ENCODE data around the gene PLP2.
"Not testable (repeated sequence)": the region's sequence is repeated elsewhere in the genome, so short reads cannot be mapped to it uniquely, and the experiment has no call there.

PLP2 gene, protein sequence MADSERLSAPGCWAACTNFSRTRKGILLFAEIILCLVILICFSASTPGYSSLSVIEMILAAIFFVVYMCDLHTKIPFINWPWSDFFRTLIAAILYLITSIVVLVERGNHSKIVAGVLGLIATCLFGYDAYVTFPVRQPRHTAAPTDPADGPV

DNA sequence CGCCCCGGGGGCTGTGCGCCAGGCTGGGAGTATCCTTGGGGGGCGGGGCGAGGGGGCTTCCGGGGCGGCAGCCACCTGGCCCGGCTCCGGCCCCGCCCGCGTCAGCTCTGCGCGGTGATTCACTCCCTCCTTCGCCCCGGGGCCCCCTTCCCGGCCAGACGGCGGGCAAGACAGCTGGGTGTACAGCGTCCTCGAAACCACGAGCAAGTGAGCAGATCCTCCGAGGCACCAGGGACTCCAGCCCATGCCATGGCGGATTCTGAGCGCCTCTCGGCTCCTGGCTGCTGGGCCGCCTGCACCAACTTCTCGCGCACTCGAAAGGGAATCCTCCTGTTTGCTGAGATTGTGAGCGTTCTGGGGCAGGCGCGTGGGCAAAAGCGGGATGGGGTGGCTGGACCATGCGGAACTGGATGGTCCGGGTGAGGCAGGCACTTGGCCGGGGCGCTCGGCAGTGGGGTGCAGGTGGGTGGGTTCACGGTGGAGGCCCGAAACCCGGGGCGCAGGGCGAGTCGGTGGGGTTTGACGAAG, at the start of gene PLP2:
Gene PLP2 (plus strand): TSS at position 147 of the 528 bp plus-strand sequence. CDS start 103 bp downstream, at position 250.
- DNase-seq = peak; percentile 54

DNA sequence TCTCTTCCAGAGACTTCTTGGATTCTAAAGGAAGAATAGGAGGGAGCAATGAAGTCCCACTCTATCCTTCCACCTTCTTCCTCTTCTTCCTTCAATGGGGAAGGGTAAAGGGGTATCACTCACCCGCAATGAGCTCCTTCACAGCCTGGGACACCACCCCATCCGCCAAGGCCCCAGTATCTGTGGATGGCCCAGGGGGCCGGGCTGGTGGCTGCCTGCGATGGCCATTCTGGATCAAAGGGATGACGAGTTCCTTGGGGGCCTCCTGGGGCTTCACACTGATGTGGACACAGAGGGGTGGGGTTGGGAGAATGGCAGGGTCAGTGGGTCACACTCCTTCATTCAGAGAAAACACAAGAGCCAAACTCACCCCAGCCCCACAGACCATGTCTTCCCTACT, 49.2 kb upstream of the PLP2 start:
- no peak for DNase-seq

DNA sequence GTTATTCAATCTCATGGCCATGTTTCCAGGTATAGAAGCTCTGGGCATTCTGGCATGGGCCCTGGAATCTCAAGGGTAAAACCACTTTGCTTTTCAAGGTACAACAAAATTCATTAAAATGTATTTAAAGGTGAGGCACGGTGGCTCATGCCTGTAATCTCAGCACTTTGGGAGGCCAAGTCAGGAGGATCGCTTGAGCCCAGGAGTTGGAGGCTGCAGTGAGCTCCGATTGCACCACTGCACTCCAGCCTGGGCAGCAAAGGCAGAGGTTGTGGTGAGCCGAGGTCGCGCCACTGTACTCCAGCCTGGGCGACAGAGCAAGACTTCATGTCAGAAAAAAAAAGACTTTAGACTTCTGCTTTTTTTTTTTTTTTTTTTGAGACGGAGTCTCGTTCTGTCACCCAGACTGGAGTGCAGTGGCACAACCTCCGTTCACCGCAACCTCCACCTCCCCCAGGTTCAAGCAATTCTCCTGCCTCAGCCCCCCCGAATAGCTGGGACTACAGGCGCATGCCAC, 43.9 kb upstream of the PLP2 start:
- not testable (repeated sequence) for DNase-seq

DNA sequence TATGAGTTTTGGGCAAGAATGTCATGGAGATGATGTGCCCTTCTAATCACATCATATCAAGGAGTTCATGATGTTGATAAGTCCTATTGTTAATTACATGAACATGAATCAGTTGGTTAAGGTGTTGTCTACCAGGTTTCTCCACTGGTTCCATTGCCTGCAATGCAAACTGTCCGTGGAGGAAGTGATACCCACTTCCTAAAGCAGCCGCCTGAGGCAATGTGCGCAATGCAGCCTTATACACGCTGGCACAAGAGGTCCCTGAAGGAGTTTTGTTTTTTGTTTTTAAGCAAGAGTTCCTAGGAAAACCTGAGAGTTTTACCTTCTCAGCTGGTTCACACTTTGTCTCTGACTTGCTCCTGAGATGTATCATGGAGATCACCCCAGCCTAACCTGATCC, 42.3 kb upstream of the PLP2 start:
- no peak for DNase-seq

DNA sequence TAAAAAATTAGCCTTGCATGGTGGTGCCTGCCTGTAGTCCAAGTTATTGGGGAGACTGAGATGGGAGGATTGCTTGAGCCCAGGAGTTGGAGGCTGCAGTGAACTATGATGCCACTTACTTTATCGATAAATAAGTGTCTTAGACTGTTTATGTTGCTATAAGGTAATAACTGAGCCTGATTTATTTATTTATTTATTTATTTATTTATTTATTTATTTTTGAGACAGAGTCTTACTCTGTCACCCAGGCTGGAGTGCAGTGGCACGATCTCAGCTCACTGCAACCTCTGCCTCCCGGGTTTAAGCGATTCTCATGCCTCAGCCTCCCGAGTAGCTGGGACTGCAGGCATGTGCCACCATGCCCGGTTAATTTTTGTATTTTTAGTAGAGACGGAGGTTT, 39.4 kb upstream of the PLP2 start:
- DNase-seq = not testable (repeated sequence)

DNA sequence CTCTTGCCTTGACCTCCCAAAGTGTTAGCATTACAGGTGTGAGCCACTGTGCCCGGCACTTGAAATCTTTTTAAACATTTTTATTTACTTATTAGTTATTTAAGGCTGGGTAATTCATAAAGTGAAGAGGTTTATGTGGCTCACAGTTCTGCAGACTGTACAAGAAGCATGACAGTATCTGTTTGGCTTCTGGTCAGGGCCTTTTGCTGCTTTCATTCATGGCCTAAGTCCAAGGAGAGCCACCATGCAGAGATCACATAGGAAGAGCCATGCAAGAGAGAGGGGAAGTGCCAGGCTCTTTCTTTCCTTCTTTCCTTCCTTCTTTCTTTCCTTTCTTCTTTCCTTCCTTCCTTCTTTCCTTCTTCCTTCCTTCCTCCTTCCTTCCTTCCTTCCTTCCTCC, 37.9 kb upstream of the PLP2 start:
- no peak for DNase-seq

GRCh38 chrX:49137492-49137891, 34.2 kb upstream of the PLP2 start:
- DNase-seq = no peak

DNA sequence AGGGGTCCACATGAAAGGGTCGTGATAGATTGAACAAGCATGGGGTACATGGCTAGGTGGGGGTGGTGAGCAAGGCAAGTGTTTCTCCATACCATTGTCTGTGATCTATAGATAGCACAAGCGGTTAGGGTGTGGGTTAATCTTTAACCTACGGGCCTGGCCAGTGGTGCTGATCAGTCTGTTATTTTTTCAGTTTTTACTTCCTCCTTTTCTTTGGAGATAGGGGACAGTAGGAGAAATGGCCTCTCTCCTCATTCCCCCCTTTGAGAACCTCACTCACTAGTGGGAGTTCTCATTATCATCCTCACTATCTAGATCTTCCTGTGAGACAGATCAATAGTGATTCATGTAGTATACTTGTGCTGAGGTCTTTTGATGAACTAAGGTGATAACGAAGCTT, 32.0 kb upstream of the PLP2 start:
- no peak for DNase-seq

DNA sequence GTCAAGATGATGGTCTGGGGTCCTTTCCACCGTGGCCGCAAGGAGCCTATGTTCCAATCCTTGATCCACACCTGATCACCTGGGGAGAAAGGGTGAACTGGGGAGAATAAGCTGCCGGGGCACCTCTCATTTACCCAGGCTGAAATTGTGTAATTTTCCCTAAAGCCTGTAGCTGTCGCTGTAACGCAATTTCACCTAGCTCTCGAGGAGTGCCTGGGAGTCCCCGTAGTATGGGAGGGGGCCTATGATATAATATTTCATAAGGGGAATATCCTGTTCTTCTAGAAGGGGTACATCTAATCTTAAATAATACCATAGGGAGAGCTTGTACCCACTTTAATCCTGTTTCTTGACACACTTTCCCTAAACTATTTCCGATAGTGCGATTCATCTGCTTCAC, 29.4 kb upstream of the PLP2 start:
- not testable (repeated sequence) for DNase-seq

DNA sequence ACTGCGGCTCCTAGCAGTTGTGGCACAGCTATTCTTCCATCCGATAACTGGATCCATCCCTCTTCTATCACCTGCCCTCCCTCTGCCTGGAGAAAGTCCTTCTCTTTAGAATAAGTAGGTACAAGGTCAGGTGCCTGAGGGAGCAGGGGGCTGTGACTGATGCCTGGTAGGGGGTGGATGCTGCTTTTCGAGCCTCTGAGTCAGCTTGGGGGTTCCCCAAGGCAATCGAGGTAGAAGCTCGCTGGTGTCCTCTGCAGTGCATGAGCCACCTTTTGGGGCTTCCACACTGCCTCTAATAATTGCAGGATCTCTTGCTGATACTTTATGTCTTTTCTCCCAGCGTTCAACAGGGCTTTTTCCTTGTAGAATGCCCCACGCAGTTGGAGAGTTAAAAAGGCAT, 28.5 kb upstream of the PLP2 start:
- DNase-seq = not testable (repeated sequence)

- no peak for DNase-seq
These were observed 24.4 kb upstream of the PLP2 start for GRCh38 chrX:49147282-49147681.

GRCh38 chrX:49147936-49148335, 23.8 kb upstream of the PLP2 start:
- DNase-seq = no peak

DNA sequence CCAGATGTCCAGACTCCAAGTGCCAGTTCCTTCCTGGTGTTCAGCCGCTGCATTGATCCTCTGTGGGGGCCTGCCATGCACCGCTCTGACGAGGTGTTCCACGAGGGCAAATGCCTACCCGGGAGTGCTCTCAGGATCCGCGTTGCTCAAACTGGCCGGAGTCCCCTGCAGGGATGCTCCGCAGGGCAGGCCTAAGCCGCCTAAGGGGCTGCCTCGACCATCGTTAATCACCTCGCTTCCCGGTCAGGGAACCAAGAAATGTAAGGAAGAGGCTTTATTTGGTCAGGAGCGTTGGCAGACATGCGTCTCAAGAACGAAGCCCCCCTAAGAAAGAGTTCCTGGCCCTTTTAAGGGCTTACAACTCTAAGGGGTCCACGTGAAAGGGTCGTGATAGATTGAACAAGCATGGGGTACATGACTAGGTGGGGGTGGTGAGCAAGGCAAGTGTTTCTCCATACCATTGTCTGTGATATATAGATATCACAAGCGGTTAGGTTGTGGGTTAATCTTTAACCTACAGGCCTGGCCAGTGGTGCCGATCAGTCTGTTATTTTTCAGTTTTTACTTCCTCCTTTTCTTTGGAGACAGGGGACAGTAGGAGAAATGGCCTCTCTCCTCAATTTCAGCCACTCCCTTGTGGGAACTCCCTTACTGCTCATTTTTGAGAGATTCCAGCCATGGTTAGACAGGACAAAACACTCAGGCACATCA, 23.2 kb upstream of the PLP2 start:
- not testable (repeated sequence) for DNase-seq

- not testable (repeated sequence) for DNase-seq
These were observed 22.4 kb upstream of the PLP2 start for GRCh38 chrX:49149291-49149690.

DNA sequence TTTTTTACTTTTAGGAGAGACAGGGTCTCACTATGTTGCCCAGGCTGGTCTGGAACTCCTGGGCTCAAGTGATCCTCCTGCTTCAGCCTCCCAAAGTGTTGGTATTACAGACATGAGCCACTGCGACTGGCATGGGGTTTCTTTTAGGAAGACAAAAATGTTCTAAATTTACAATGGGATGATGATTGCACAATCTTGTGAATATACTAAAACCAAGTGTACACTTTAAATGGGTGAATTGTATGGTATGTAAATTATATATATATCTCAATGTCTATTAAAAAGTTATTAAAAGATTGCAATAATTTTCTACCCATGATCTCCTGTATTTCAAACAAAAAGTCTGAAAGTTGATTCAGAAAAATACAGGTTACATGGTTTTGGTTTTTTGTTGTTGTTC, 18.2 kb upstream of the PLP2 start:
- DNase-seq = no peak

DNA sequence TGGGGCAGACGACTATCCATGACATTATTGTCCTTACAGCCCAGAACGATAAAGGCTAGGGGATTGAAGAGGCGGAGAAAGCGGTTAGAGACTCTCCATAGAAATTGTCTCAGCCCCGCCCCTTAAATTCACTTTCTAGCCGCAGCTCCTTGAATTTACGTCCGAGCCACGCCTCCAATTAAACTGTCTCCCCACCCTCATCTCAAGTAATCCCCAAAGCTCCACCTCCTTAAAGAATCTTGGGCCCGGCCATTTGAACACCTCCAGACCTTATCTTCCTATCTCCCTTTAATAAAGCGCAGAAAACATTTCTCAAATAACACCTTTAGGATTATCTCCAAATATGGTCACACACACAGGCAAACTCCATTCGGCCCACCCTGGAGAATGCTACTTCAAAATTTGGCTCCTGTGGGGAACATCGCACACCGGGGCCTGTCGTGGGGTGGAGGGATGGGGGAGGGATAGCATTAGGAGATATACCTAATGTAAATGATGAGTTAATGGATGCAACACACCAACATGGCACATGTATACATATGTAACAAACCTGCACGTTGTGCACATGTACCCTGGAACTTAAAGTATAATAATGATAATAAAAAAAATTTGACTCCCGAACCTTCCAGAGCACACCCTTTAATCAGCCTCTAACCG, 16.3 kb upstream of the PLP2 start:
- DNase-seq = peak; percentile 78

DNA sequence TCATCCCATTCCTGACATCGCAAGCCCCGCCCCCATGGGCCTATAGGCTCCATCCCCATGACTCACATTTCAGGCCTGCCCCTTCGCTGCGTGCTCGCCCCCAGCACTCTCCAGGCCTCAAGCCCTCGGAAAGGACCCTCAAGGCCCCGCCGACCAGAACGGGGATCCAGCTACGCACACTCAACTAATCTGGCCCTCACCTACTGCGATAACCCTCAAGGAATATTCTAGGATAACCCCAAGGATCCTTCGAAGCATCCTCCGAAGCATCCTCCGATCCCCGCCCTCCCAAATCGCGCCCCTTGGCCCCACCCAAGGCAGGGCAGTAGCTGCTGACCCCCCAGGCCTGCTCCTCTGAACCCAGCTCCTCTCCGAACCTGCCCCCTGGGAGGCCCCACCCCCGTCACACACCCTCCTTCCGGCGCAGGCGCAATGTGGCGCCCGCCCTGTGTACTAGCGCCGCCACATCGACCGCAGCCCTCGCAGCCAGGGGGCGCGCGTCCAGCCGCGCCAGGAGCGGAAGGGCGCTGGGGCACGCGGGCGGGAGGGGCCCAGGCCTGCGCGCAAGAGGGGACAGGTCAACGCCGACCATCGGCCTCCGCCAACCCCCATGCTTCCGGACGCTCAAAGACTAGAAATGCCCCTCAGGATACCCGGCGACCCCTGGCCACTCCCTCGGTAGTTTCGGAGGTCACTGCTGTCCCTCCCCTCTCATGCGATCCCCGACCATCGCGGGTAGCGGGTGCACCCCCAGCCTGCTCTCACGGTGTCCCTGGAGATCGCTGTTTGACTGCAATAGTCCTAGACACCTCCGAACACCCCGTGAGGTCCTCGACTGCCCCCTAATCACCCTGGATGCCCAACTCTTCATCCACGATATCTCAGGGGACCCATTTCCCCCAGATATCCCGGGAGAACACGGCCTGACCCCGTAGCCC, 15.5 kb upstream of the PLP2 start:
- peak; percentile 92 for DNase-seq

DNA sequence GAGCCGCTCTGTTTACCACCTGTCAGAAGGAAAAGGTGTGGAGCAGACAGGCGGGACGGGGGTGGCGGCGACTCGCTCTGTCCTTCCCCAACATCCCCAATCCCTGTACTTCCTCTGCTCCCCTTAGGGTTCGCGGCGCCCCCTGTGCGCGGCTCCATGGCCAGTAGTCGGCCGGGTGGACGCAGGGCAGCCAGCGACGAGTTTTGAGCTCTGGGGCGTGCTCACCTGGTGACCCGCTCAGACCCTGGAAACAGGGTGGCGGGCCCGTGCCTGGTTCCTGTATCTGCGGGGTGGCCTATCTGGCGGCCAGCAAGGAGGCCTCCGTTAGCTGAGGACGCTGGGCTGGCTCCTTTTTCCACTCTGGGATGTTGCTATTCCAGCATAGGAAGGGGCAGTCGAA, 14.5 kb upstream of the PLP2 start:
- DNase-seq = no peak

DNA sequence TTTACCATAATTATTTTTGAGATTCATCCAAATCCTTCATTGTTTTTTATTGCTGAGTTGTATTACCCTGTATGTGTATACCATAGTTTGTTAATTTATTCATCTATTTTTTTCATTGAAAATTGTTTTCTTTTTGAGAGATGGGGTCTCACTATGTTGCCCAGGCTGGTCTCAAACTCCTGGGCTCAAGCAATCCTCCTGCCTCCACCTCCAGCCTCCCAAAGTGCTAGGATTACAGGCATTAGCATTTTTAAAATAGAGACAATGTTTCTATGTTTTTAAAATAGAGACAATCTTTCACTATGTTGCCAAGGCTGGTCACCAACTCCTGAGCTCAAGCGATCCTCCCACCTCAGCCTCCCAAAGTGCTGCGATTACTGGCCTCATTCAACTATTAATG, 10.8 kb upstream of the PLP2 start:
- DNase-seq = no peak

- no peak for DNase-seq
These were observed 10.1 kb upstream of the PLP2 start for GRCh38 chrX:49161632-49162031.

DNA sequence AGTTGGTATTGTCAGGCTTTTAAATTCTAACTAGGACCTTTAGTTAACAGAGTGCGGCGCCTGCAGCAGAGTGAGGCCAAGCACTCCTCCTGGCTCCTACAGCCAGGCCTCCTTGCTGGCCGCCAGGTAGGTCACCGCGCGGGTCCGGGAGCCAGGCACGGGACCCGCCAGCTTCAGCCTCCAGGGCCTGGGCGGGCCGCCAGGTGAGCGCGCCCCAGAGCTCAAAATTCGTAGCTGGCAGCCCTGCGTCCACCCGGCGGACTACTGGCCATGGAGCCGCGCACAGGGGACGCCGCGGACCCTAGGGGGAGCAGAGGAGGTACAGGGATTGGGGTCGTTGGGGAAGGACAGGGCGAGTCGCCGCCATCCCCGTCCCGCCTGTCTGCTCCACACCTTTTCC, 9.1 kb upstream of the PLP2 start, which contains the start of gene MAGIX:
Gene MAGIX (plus strand): TSS at position 139 of the 400 bp plus-strand sequence. CDS start 132 bp downstream, at position 271.
- DNase-seq = no peak
